ENCODE results near the gene IREB2. TPM values are rescaled to one million over a fixed set of nuclear protein-coding genes. Genes with fewer than 3 reads are reported as not detected.

IREB2 gene
- total RNA-seq, 1 donor from 2014 or later, result 97.6 TPM

DNA sequence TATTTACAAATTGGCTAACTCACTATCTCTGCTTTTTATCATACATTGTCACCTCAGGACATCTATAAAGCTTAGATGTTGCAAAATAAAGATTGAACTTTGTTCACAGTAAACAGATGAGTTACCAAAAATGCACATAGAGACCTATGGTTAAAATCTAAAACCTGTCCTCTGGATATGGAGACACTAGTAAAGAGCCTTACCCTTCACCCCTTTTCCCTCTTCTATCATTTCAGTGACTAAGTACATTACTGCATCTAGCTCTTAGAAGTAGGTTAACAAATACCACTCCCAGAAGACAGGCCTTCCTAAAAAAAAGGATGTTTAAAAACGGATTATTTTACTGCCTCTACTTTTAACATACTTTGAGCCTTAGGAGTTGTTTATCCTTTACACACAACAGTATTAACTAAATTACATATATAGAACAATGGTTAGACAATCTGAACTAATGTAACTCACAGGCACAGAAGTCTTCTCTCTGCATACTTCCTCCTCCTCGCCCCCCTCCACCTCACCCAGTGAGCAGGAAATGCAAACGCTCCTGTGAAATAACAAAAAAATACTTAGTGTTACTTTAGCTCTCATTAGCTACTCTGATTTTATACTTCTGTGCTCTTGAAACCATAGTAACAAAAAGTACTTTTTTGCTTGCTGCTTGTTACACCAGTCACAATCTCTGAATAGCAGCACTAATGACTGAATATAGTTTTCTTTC is 23.3 kb downstream of the IREB2 start:
- Mint-ChIP-seq H3K27ac (ENCODE audit: unreplicated experiment) (no peak overlapping the region), H3K27me3 (ENCODE audit: low read depth) (no peaks in the 10 kb centered on the region), H3K9me3 (no peaks in the 10 kb centered on the region), H3K36me3 (ENCODE audit: low read depth) (peaks cover 3% of the 10 kb centered on the region), H3K4me3 (no peak overlapping the region), H3K4me1 (peaks cover 5% of the 10 kb centered on the region)
- TF ChIP-seq, protein P1, sequence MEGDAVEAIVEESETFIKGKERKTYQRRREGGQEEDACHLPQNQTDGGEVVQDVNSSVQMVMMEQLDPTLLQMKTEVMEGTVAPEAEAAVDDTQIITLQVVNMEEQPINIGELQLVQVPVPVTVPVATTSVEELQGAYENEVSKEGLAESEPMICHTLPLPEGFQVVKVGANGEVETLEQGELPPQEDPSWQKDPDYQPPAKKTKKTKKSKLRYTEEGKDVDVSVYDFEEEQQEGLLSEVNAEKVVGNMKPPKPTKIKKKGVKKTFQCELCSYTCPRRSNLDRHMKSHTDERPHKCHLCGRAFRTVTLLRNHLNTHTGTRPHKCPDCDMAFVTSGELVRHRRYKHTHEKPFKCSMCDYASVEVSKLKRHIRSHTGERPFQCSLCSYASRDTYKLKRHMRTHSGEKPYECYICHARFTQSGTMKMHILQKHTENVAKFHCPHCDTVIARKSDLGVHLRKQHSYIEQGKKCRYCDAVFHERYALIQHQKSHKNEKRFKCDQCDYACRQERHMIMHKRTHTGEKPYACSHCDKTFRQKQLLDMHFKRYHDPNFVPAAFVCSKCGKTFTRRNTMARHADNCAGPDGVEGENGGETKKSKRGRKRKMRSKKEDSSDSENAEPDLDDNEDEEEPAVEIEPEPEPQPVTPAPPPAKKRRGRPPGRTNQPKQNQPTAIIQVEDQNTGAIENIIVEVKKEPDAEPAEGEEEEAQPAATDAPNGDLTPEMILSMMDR (conservative IDR thresholded peaks at IDR 0.05), result no peak
- DNase-seq (ENCODE audit: low read depth, low spot score), result no peak

DNA sequence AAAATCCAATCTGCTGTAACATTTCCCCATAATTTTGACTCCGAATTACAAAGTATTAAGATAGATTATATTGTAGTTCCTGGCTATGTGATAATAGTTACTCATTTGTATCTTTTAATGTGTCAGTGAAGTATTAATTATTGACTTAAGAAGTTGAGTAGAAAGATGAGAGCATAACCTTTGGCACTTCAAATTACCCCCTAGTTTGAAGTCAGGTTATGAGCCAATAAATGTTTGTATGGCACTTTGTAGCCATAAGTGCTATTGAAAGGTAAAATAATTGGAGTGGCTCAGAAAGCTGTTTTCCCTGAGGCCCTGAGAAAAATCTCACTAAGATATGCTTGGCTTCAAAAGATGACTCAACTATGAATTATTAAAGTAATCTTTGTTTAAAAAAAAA is 31.0 kb downstream of the IREB2 start:
- Mint-ChIP-seq H3K4me1 (no peaks in the 10 kb centered on the region), H3K27ac (ENCODE audit: unreplicated experiment) (no peak overlapping the region), H3K27me3 (ENCODE audit: low read depth) (no peaks in the 10 kb centered on the region), H3K9me3 (no peaks in the 10 kb centered on the region), H3K4me3 (no peak overlapping the region), H3K36me3 (ENCODE audit: low read depth) (peaks cover 5% of the 10 kb centered on the region)
- TF ChIP-seq, protein P1 (conservative IDR thresholded peaks at IDR 0.05), result no peak
- no peak for DNase-seq (ENCODE audit: low read depth, low spot score)

DNA sequence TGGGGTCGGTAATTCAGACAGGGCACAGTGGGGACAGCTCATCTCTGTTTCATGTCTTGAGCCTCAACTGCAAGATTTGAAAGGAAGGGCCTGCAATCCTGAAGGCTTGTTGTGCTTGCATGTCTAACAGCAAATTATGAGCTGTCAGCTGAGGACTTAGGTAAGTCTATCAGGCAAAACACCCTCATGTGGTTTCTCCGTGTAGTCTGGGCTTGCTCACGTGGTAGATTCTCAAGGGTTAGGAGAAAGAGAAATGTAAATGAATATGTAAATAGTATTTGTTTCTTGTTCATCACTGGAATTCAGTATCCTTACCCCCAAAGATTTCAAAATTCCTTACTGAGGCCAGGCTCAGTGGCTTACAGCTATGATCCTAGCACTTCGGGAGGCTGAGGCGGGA is 39.3 kb downstream of the IREB2 start:
- no peak for DNase-seq (ENCODE audit: low read depth, low spot score)
- H3K27ac Mint-ChIP-seq (ENCODE audit: unreplicated experiment), result no peak overlapping the region
- H3K36me3 Mint-ChIP-seq (ENCODE audit: low read depth), result peaks cover 4% of the 10 kb centered on the region
- no peaks in the 10 kb centered on the region for H3K9me3 Mint-ChIP-seq
- H3K27me3 Mint-ChIP-seq (ENCODE audit: low read depth), result no peaks in the 10 kb centered on the region
- TF ChIP-seq, protein P1 (conservative IDR thresholded peaks at IDR 0.05), result no peak
- H3K4me1 Mint-ChIP-seq, result no peaks in the 10 kb centered on the region
- no peak overlapping the region for H3K4me3 Mint-ChIP-seq

DNA sequence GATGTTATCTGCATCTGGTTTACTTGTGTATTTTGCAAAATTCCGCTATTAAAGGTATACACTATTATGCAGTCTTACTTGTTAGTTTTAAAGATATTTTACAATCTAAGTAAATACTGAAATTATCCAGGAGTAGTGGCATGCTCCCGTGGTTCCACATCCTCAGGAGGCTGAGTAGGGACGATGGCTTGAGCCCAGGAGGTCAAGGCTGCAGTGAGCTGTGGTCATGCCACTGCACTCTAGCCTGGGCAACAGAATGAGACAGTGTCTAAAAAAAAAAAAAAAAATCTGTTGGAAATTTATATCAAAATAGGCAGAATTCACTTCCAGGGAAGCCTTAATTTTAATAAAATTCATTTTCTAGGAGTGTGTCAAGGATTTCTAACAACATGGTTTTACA is 41.6 kb downstream of the IREB2 start:
- peaks cover 4% of the 10 kb centered on the region for H3K36me3 Mint-ChIP-seq (ENCODE audit: low read depth)
- H3K4me3 Mint-ChIP-seq, result no peak overlapping the region
- no peak for DNase-seq (ENCODE audit: low read depth, low spot score)
- no peaks in the 10 kb centered on the region for H3K27me3 Mint-ChIP-seq (ENCODE audit: low read depth)
- H3K9me3 Mint-ChIP-seq, result no peaks in the 10 kb centered on the region
- no peak overlapping the region for H3K27ac Mint-ChIP-seq (ENCODE audit: unreplicated experiment)
- H3K4me1 Mint-ChIP-seq, result no peaks in the 10 kb centered on the region
- TF ChIP-seq, protein P1 (conservative IDR thresholded peaks at IDR 0.05), result no peak

GRCh38 chr15:78481917-78482316 is 43.9 kb downstream of the IREB2 start:
- TF ChIP-seq, protein P1 (conservative IDR thresholded peaks at IDR 0.05), result no peak
- DNase-seq (ENCODE audit: low read depth, low spot score), result no peak
- H3K4me3 Mint-ChIP-seq, result no peak overlapping the region
- no peaks in the 10 kb centered on the region for H3K27me3 Mint-ChIP-seq (ENCODE audit: low read depth)
- H3K27ac Mint-ChIP-seq (ENCODE audit: unreplicated experiment), result no peak overlapping the region
- H3K4me1 Mint-ChIP-seq, result no peaks in the 10 kb centered on the region
- H3K36me3 Mint-ChIP-seq (ENCODE audit: low read depth), result peaks cover 7% of the 10 kb centered on the region
- no peaks in the 10 kb centered on the region for H3K9me3 Mint-ChIP-seq
